Measurements from ENCODE around the gene LYRM2.

LYRM2 gene

GRCh38 chr6:89555031-89555430 lies 83.5 kb downstream of the LYRM2 start:
- no peak for DNase-seq (ENCODE audit: low spot score)

- no peak for DNase-seq (ENCODE audit: low spot score)
Observed at GRCh38 chr6:89554106-89554505, 84.4 kb downstream of the LYRM2 start.

DNA sequence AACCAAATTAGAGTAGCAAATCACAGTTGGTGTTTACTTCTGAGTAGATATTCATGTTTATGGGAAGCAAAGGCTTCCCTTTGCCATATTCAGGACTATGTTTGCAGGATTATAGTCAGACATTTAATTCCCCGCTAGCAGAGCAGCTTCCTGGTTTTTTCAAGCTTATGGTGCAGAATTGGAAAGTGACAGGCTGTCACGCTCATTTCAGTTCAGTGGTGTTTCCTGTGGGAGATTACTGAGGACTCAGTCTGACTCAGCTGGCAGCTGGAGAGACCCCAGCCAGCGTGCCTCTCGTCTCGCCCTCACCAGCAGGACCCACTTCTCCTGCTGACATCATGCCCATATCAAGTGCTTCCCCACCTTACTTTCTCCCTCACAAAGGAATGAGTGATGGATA lies 85.1 kb downstream of the LYRM2 start:
- DNase-seq (ENCODE audit: low spot score): no peak

DNA sequence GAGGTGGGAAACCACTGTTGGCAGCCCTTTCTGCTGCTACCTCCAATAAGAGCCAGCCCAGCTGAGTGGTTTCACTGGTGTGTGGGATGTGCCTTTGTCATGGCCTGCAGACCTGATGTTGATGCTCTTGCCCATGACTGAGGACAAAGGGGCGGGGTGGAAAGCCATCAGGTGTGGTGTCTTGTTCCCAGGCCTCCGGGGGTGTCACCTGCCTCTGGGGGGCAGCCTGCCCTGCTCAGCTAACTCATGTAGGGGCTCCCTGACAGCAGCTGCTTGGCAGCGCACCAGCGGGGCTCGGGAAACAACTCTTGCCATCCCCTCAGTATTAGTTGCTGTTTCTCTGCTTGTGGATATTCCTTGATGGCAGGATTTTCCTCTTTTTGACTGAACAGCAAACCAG lies 91.3 kb downstream of the LYRM2 start:
- no peak for DNase-seq (ENCODE audit: low spot score)

DNA sequence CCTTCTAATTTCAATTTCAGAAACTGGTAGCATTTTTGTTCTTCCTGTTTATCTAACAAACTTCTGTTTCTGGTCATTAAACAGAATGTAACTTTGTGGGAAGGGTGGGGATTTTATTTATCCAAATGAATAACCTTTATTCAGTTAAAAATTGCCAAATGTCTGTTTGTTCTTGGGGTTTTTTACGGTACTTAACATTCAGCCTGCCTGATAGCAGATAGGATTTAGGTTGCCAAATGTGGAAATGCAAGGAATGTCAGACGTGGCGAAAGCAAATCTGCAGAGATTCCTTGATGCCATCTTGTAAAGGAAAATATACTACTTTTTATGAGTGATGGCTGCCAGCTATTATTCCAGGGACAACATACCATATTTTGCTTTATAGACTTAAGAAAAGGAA lies 95.7 kb downstream of the LYRM2 start:
- DNase-seq (ENCODE audit: low spot score): no peak

- DNase-seq (ENCODE audit: low spot score): no peak
Observed at GRCh38 chr6:89542081-89542857, 96.3 kb downstream of the LYRM2 start.

DNA sequence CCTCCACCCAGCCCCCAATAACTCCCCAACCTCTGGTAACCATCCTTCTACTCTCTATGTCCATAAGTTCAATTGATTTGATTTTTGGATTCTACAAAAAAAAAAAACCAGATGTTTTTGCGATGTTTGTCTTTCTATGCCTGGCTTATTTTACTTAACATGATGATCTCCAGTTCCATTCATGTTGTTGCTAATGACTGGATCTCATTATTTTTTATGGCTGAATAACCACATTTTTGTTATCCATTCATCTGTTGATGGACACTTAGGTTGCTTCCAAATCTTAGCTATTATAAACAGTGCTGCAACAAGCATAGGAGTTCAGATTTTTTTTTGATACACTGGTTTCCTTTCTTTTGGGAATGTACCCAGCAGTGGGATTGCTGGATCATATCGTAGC lies 98.8 kb downstream of the LYRM2 start:
- DNase-seq (ENCODE audit: low spot score): no peak

- DNase-seq (ENCODE audit: low spot score): no peak
Observed at GRCh38 chr6:89536231-89536630, 102.3 kb downstream of the LYRM2 start.

GRCh38 chr6:89530982-89531381 lies 107.6 kb downstream of the LYRM2 start:
- no peak for DNase-seq (ENCODE audit: low spot score)

DNA sequence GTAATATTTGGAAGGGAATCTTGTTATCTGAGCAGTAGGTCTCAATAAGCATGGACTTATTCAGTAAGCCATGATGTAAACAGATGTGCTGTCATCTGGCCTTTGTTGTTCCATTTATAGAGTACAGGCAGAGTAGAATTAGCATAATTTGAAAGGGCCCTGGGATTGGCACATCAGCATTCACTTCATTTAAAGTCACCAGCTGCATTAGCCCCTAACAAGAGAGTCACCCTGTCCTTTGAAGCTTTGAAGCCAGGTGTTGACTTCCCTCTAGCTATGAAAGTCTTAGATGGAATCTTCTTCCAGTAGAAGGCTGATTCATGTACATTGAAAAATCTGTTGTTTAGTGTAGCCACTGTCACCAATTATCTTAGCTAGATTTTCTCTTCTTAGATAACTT lies 109.7 kb downstream of the LYRM2 start:
- DNase-seq (ENCODE audit: low spot score): no peak

- no peak for DNase-seq (ENCODE audit: low spot score)
Observed at GRCh38 chr6:89527634-89528033, 110.9 kb downstream of the LYRM2 start.

DNA sequence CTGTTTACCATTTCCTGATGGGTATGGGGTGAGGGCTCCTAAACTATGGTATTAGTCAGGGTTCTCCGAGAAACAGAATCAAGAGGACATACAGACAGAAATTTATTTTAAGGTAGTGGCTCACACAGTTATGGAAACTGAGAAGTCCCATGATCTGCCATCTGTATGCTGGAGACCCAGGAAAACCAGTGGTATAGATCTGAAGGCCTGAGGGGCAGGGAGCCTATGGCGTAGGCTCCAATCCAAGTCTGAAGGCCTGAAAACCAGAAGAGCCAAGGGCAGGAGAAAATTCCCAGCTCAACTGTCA lies 112.0 kb downstream of the LYRM2 start:
- DNase-seq (ENCODE audit: low spot score): no peak

- DNase-seq (ENCODE audit: low spot score): no peak
Observed at GRCh38 chr6:89525786-89526562, 112.6 kb downstream of the LYRM2 start.

DNA sequence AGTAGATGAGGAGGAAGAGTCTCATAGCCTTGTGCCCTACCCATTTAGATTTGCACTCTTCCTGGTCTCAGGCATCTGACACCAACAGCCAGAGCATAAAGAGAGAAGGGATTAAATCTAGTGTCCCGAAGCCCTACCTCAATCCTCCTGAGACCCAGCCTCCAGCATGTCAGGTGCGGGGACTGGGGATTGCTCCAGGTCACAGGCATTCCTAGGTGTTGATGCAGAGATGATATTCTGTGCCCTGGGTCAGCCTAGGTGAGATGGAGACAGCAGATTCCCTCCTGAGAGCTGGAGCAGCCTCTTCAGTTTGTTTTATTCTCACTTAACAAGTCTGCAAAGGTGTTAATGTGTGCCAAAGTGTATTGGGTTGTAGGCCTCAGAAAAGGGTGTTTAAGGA lies 115.8 kb downstream of the LYRM2 start:
- DNase-seq (ENCODE audit: low spot score): no peak

GRCh38 chr6:89520736-89521135 lies 117.8 kb downstream of the LYRM2 start:
- DNase-seq (ENCODE audit: low spot score): no peak

GRCh38 chr6:89518352-89519055 lies 120.0 kb downstream of the LYRM2 start:
- DNase-seq (ENCODE audit: low spot score): no peak
